Measurements from ENCODE around the gene NRP1. TPM values are rescaled to one million over a fixed set of nuclear protein-coding genes. Genes with fewer than 3 reads are reported as not detected.

The NRP1 gene
- total RNA-seq, 1 experiment from 2014 or later, result 3.0 TPM

DNA sequence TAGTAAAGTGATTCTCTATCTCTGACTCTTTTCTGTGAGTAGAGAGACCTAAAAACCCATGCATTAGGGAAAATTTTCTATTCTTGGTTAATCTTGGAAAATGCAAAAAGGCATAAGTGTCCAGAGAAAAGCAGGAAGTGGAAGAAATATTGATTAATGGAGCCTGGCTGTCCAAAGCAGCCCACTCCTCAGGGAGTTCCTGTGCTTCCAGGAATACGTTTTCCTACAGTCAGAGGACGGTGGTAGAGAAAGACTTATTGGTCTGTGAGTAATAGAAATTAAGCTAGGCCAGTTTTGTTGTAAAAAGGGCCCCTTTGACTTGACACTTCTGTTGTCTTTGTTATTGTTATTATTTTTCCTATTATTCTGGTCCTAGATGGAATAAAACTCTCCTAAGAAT, 157.8 kb downstream of the NRP1 start:
- H3K4me3 Mint-ChIP-seq, result no peak overlapping the region
- H3K27me3 Mint-ChIP-seq (ENCODE audit: low read depth), result no peaks in the 10 kb centered on the region
- DNase-seq (ENCODE audit: low spot score) (no peak), ATAC-seq (no peak)
- CTCF ChIA-PET, result no interaction called here
- H3K36me3 Mint-ChIP-seq, result no peaks in the 10 kb centered on the region
- H3K9me3 Mint-ChIP-seq, result no peaks in the 10 kb centered on the region
- H3K4me1 Mint-ChIP-seq, result peaks cover 22% of the 10 kb centered on the region
- TF ChIP-seq, protein P1, sequence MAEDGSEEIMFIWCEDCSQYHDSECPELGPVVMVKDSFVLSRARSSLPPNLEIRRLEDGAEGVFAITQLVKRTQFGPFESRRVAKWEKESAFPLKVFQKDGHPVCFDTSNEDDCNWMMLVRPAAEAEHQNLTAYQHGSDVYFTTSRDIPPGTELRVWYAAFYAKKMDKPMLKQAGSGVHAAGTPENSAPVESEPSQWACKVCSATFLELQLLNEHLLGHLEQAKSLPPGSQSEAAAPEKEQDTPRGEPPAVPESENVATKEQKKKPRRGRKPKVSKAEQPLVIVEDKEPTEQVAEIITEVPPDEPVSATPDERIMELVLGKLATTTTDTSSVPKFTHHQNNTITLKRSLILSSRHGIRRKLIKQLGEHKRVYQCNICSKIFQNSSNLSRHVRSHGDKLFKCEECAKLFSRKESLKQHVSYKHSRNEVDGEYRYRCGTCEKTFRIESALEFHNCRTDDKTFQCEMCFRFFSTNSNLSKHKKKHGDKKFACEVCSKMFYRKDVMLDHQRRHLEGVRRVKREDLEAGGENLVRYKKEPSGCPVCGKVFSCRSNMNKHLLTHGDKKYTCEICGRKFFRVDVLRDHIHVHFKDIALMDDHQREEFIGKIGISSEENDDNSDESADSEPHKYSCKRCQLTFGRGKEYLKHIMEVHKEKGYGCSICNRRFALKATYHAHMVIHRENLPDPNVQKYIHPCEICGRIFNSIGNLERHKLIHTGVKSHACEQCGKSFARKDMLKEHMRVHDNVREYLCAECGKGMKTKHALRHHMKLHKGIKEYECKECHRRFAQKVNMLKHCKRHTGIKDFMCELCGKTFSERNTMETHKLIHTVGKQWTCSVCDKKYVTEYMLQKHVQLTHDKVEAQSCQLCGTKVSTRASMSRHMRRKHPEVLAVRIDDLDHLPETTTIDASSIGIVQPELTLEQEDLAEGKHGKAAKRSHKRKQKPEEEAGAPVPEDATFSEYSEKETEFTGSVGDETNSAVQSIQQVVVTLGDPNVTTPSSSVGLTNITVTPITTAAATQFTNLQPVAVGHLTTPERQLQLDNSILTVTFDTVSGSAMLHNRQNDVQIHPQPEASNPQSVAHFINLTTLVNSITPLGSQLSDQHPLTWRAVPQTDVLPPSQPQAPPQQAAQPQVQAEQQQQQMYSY (CRISPR knock-in tag; IDR thresholded peaks at IDR 0.05), result no peak
- TF ChIP-seq, protein P2, sequence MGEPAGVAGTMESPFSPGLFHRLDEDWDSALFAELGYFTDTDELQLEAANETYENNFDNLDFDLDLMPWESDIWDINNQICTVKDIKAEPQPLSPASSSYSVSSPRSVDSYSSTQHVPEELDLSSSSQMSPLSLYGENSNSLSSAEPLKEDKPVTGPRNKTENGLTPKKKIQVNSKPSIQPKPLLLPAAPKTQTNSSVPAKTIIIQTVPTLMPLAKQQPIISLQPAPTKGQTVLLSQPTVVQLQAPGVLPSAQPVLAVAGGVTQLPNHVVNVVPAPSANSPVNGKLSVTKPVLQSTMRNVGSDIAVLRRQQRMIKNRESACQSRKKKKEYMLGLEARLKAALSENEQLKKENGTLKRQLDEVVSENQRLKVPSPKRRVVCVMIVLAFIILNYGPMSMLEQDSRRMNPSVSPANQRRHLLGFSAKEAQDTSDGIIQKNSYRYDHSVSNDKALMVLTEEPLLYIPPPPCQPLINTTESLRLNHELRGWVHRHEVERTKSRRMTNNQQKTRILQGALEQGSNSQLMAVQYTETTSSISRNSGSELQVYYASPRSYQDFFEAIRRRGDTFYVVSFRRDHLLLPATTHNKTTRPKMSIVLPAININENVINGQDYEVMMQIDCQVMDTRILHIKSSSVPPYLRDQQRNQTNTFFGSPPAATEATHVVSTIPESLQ (CRISPR knock-in tag; IDR thresholded peaks at IDR 0.05), result no peak
- TF ChIP-seq ZNF232 (CRISPR knock-in tag; IDR thresholded peaks at IDR 0.05), result no peak
- no peak for TF ChIP-seq CBFB (CRISPR knock-in tag; IDR thresholded peaks at IDR 0.05; ENCODE audit: low read depth)
- TF ChIP-seq GABPB1 (CRISPR knock-in tag; IDR thresholded peaks at IDR 0.05), result no peak
- TF ChIP-seq NR2C2 (CRISPR knock-in tag; IDR thresholded peaks at IDR 0.05), result no peak
- H3K27ac Mint-ChIP-seq, result no peak overlapping the region
- POLR2A ChIA-PET, result no interaction called here

DNA sequence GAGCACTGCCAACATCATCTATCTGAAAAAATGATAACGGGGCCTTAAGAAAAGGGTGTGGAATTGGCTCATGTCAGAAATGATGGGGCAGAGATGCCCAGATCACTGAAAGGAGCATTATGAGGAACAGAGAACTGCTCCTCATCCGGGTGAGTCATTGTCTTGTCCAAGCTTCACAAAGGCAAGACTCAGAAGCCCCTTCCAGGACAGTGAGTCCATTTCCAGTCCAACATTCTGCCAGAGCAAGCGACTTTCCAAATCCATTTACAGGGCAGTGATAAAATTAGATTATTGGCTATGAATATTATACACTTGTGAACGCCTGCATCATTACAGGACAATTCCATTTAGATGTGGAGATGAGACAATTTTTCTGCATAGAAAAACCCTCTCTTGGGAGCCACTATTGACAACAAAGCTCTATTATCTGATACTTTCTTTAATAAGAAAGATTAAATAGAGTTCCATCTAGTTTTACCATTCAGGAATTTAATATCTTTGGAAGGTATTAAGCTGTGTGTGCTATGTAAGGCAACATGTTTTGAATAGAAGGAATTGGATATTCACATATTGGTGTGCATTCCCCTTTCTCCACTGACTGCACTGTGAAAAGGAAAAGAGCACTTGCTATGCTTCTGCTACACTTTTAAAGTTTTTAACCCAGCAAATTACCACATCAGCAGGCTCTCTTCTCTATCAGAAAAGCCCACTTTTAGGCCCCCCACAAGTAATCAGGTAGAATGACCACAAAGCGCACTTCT, 159.6 kb downstream of the NRP1 start:
- H3K27ac Mint-ChIP-seq, result no peak overlapping the region
- POLR2A ChIA-PET, result no interaction called here
- DNase-seq (ENCODE audit: low spot score) (no peak), ATAC-seq (no peak)
- no peaks in the 10 kb centered on the region for H3K9me3 Mint-ChIP-seq
- no peaks in the 10 kb centered on the region for H3K27me3 Mint-ChIP-seq (ENCODE audit: low read depth)
- no peak overlapping the region for H3K4me3 Mint-ChIP-seq
- peaks cover 22% of the 10 kb centered on the region for H3K4me1 Mint-ChIP-seq
- no peaks in the 10 kb centered on the region for H3K36me3 Mint-ChIP-seq
- CTCF ChIA-PET, result no interaction called here
- TF ChIP-seq ETV6 (CRISPR knock-in tag; IDR thresholded peaks at IDR 0.05) (no peak), ZNF232 (CRISPR knock-in tag; IDR thresholded peaks at IDR 0.05) (no peak), ZNF121 (CRISPR knock-in tag; IDR thresholded peaks at IDR 0.05) (no peak), NFE2L1 (CRISPR knock-in tag; IDR thresholded peaks at IDR 0.05) (no peak), FOXK1 (CRISPR knock-in tag; IDR thresholded peaks at IDR 0.05) (no peak), EMX1 (CRISPR knock-in tag; IDR thresholded peaks at IDR 0.05) (no peak), TEAD4 (CRISPR knock-in tag; IDR thresholded peaks at IDR 0.05) (no peak), ZNF671 (CRISPR knock-in tag; IDR thresholded peaks at IDR 0.05) (no peak), FOXP1 (CRISPR knock-in tag; IDR thresholded peaks at IDR 0.05; ENCODE audit: borderline replicate concordance) (no peak)
- TF ChIP-seq, protein P1 (CRISPR knock-in tag; IDR thresholded peaks at IDR 0.05), result no peak
- TF ChIP-seq, protein P3, sequence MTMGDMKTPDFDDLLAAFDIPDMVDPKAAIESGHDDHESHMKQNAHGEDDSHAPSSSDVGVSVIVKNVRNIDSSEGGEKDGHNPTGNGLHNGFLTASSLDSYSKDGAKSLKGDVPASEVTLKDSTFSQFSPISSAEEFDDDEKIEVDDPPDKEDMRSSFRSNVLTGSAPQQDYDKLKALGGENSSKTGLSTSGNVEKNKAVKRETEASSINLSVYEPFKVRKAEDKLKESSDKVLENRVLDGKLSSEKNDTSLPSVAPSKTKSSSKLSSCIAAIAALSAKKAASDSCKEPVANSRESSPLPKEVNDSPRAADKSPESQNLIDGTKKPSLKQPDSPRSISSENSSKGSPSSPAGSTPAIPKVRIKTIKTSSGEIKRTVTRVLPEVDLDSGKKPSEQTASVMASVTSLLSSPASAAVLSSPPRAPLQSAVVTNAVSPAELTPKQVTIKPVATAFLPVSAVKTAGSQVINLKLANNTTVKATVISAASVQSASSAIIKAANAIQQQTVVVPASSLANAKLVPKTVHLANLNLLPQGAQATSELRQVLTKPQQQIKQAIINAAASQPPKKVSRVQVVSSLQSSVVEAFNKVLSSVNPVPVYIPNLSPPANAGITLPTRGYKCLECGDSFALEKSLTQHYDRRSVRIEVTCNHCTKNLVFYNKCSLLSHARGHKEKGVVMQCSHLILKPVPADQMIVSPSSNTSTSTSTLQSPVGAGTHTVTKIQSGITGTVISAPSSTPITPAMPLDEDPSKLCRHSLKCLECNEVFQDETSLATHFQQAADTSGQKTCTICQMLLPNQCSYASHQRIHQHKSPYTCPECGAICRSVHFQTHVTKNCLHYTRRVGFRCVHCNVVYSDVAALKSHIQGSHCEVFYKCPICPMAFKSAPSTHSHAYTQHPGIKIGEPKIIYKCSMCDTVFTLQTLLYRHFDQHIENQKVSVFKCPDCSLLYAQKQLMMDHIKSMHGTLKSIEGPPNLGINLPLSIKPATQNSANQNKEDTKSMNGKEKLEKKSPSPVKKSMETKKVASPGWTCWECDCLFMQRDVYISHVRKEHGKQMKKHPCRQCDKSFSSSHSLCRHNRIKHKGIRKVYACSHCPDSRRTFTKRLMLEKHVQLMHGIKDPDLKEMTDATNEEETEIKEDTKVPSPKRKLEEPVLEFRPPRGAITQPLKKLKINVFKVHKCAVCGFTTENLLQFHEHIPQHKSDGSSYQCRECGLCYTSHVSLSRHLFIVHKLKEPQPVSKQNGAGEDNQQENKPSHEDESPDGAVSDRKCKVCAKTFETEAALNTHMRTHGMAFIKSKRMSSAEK (CRISPR knock-in tag; IDR thresholded peaks at IDR 0.05; ENCODE audit: borderline replicate concordance), result no peak
- TF ChIP-seq, protein P4, sequence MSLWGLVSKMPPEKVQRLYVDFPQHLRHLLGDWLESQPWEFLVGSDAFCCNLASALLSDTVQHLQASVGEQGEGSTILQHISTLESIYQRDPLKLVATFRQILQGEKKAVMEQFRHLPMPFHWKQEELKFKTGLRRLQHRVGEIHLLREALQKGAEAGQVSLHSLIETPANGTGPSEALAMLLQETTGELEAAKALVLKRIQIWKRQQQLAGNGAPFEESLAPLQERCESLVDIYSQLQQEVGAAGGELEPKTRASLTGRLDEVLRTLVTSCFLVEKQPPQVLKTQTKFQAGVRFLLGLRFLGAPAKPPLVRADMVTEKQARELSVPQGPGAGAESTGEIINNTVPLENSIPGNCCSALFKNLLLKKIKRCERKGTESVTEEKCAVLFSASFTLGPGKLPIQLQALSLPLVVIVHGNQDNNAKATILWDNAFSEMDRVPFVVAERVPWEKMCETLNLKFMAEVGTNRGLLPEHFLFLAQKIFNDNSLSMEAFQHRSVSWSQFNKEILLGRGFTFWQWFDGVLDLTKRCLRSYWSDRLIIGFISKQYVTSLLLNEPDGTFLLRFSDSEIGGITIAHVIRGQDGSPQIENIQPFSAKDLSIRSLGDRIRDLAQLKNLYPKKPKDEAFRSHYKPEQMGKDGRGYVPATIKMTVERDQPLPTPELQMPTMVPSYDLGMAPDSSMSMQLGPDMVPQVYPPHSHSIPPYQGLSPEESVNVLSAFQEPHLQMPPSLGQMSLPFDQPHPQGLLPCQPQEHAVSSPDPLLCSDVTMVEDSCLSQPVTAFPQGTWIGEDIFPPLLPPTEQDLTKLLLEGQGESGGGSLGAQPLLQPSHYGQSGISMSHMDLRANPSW (CRISPR knock-in tag; conservative IDR thresholded peaks at IDR 0.05; ENCODE audit: low read depth), result no peak
- TF ChIP-seq, protein P5, sequence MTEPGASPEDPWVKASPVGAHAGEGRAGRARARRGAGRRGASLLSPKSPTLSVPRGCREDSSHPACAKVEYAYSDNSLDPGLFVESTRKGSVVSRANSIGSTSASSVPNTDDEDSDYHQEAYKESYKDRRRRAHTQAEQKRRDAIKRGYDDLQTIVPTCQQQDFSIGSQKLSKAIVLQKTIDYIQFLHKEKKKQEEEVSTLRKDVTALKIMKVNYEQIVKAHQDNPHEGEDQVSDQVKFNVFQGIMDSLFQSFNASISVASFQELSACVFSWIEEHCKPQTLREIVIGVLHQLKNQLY (CRISPR knock-in tag; IDR thresholded peaks at IDR 0.05), result no peak

Measured in WTC11 (cell line).